Brain pericyte (primary cell): ENCODE results near the gene ABCD2.
"Not testable (repeated sequence)": the region's sequence is repeated elsewhere in the genome, so short reads cannot be mapped to it uniquely, and the experiment has no call there.

Experiments
- DNase-seq: peaks from one replicate; pipeline ENCODE4 v3.0.0-alpha.2; 2012; ENCODE audit warnings: low read depth, low spot score

Gene ABCD2

DNA sequence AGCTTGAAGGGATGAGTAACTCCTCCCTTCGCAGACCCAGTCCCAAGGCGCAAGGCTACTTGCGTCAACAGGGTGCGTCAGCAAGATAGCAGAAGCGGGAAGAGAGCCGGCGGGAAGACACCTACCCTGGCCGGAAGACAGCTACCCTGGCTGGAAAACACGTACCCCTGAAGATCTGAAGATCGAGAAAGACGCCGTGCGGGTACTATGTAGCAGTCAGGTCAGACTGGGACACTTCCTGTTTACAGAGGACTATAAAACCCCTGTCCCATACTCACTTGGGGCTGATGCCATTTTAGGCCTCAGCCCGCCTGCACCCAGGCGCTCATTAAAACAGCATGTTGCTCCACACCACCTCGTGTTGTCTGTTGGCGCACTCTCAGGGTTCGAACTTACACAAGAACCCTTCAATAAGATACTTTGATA is 80.9 kb downstream of the ABCD2 start:
- no peak for DNase-seq

DNA sequence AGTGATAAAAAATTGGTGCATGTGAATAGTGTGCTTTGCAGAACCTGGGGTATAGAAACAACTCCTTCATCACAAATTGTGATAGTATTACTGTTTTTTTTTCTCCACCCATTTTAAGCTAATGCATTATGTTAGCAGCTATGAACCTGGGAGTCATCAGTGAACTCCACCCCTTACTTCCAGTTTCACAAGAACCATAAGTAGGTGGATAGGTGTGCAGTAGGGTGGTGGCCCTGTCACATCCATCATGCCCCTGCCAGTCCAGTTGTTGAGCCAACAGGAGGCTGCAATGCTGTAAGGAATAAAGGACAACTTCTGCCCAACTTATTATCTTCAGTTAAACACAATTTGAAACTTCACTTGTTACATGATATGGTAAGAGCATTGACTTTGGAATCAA is 85.7 kb downstream of the ABCD2 start:
- DNase-seq, result no peak

GRCh38 chr12:39532448-39532847 is 87.2 kb downstream of the ABCD2 start:
- no peak for DNase-seq

GRCh38 chr12:39526974-39527373 is 92.6 kb downstream of the ABCD2 start:
- no peak for DNase-seq

DNA sequence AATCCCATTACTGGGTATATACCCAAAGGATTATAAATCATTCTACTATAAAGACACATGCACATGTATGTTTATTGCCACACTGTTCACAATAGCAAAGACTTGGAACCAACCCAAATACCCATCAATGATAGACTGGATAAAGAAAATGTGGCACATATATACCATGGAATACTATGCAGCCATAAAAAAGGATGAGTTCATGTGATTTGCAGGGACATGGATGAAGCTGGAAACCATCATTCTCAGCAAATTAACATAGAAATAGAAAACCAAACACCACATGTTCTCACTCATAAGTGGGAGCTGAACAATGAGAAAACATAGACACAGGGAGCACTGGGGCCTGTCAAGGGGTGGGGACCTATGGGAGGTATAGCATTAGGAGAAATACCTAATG is 97.4 kb downstream of the ABCD2 start:
- DNase-seq, result not testable (repeated sequence)

DNA sequence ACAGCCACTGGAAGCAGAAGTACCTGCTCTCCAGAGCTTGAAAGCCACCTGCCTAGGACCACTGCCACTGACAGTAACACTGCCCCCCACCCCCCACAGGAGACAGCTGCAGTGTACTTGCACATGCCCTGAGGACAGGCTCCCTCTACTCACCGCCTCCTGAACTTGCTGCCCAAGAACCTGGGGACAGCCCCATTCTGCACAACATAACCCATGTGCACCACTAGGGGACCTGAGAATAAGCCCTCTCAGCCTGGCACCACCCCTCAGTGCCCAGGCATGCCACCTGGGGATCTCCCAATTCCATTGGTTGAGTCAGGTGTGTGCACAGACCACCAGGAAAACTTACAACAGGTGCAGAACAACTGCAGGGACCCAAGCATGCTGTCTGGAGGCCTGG is 109.6 kb downstream of the ABCD2 start:
- DNase-seq, result no peak

DNA sequence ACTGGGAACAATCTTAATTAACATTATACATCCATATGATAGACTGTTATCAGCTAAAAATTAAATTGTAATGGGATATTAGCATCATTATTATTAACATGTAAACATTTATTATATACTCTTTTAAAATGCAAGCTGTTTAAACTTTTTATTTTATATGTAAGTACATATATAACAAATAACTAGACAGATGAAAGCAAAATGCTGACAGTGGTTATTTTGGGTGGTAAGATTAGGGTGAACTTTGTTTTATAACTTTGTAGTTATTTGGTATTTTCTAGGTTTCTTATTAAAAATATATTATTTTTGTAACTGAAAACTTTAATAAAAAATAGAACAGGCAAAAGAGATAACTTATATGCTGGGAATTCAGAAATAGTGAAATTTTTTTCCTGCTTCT is 114.0 kb downstream of the ABCD2 start:
- DNase-seq, result no peak

DNA sequence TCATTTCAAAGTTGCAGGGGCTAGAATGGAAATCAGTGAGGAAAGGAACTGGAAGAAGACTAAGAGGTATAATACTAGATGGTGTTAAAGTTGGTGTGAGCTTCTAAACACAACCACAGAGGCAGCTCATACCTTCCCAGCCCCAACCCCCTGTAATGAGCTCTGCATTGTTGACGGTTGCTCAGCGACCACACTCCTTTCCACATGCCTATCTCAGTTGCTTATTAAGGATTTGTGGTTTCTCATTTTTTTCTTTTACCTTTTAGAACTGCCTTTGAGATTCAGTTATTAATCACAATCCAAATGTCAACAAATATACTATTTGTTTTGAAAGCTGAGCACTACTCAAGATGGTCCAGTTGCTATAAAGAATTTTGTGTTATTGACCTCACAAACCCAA is 114.6 kb downstream of the ABCD2 start:
- no peak for DNase-seq

- DNase-seq, result no peak
Measured at GRCh38 chr12:39503439-39503838, 116.2 kb downstream of the ABCD2 start.

- DNase-seq, result no peak
Measured at GRCh38 chr12:39502726-39503125, 116.9 kb downstream of the ABCD2 start.
